T-helper 2 cell (primary cell): ENCODE measurements around the gene NUDT1.
A peak's percentile ranks its signal among the peaks of the same experiment; 100 is the strongest.
"Not testable (repeated sequence)": the region's sequence is repeated elsewhere in the genome, so short reads cannot be mapped to it uniquely, and the experiment has no call there.

ENCODE experiments used
- DNase-seq, 5 experiments: peaks; one replicate each; pipeline versions ENCODE4 v3.0.0 to v3.0.0-alpha.2; 2012 to 2022

The NUDT1 gene

DNA sequence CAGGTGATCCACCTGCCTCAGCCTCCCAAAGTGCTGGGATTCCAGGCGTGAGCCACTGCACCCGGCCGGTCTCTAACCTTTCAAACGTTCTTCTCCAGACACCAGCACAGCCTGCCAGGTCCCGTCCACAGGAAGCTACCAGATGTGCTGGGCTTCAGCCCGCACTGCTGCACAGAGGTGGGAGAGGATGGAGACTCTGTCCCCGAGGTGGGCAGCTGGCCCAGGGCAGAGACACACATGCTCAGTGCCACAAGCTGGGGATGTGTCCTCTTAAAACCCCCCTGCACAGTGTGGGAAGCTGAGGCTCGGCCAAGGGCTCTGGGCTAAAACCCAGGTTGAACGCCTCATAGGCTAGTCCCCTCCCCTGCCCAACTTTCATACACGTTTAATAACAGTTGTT lies 9.4 kb downstream of the NUDT1 start:
- DNase-seq, result no peak

DNA sequence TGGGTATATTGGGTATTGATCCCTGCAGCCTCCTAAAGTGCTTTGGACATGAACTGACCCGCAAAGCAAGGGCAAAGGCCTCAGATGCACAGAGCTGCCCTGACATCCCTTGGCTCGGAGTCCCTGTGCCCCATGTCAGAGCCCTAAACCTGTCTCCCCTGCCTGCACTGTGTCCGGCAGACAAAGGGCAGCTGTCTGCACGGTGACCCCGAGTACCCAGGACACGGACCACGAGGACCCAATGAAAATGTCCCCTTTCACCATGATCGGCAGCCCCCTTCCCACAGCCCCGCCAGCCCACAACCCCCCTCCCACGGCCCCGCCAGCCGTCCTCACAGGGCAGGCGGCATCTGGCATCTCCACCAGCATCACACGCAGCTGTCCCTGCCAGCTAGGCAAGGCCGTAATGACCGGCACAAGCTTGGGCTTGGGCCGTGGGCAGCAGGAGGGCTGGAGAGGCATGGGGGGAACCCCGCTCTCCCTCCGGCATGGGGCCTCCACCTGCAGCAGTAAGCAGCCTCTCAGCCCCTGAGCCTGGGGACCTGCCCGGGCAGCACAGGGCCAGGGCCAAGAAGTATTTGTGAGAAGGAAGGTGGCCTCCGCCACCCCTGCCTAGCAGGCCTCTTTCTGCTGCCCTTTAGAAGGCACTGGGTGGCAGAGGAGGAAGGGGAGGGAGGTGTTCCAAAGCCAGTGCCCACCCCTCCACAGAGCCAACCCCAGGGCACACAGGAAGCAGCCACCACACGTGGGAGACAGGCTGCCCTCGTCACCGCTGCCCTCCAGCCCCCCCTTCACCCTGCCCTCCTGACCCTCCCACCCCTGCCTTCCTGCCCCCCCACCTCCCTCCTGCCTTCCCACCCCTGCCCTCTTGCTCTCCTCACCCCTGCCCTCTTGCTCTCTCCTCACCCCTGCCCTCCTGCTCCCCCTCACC lies 10.1 kb downstream of the NUDT1 start:
- DNase-seq, result peak in 1 of 5 experiments; percentile 56

DNA sequence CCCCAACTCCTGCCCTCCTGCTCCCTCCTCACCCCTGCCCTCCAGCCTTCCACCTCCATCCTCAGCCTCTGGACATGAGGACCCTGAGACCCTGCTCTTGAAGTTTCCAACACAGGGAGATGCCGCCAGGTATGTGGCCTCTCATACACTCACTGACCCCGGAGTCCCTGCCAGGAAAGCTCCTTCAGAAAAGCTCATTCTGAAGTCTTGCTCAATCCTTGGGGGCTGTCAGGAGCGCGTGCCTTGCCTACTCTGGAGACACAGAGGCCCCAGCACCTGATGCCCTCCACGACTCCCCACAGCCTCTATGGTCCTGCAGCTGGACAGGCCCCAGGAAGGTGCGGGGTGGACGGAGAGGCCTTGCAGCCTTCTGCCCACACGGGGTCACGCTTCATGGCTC lies 11.0 kb downstream of the NUDT1 start:
- DNase-seq, result no peak

DNA sequence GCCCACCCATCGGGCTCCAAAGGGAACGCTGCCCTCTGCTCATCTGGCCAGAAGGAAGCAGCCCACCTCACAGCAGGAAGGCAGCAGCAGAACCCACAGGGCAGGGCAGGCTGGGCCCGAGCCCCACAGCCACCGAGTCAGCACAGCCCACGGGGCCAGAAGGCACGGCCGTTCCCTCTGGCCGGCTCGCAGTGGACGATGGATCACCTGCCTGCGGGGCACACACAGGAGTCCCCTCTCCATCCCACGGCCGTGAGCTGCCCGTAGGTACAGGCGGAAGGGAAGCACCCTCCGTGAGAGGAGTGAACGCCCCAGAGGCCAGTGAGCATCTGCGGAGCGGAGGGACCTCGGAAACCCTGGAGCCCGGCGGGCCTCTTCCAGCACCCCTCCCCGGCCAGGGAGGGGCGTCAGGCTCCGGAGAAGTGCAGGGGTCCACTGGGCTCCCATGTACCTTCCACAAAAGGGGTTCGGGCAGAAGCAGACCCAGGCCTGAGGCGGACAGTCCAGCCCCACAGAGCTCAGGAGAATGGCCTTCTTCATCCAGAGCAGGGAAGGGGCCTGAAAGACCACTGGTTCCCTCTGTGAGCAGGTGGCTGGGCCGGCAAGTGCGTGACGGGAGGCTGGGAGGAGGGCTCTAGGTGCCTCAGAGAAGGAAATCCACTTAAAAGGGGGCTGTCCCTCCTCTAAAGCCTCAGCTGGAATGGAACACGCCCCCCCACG lies 11.7 kb downstream of the NUDT1 start:
- DNase-seq, result no peak

DNA sequence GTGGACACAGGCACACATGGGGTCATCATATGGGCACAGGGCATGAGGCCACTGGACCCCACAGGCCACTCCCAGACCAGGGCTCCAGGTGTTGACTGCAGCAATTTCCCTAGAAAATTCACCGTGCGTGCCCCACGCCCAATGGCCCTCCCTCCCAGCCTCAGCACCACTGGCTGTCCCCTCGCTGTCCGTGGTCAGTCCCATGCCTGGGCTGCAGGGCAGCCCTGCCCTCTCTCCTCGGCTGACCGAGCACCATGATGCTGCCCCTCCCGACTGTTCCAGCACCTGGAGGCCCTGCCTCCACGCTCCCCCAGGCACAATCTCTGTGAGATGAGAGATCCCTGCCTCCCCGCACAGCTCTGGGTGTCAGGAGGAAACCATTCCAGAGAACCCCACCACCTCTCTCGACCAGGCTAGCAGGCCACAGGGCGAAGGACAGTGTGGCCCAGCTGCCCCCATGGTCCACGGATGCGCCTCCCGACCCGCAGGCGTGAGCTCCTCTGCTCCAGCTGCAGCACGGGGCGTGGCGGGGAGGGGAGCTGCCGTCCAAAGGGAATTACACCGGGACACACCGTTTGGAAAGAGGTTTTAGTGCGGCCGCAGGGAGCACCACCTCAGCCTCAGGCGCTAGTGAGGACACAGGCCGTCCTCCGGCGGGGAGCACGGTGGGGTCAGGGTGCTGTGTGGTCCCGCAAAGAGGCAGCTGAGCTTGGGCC lies 12.6 kb downstream of the NUDT1 start:
- no peak for DNase-seq

DNA sequence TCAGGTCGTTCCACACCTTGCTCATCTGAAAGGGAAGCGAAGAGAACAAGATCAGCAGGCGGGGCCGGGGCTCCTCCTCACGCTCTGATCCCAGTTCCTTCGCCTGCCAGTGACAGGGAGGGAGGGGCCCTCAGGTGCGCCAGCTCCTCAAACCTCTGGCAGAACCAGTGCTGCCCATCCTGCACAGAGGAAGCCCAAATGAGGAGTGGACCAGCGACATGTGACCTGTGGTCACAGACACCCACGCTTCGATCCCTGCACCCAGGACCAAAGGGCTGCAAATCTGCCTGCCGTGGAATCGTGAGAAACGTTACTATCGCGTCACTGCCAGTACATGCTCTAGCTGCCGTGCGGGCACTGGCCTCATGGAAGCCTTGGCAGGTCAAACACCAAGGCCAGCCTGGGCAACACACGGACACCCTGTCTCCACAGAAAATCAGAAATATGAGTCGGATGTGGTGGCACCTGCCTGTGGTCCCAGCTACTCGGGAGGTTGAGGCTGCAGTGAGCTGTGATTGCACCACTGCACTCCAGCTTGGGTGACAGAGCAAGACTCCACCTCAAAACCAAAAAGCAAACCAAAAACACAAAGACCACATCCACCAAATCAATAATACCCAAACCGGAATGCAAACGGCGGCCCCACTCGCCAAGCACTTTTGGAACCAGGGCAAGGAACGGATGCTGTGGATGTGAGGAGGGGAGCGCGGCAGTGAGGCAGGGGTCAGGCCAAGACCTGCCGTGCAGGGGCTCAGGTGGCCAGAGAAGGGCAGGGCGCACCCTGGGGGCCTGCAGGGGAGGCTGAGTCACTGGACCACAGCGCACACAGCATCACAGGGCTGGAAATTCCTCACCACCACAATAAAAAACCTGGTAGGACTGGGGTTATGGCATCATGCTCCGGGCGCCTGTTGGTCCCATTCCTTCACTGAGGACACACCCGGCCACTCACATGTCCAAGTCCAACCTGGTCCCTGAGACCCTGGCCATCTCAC lies 13.4 kb downstream of the NUDT1 start:
- no peak for DNase-seq

DNA sequence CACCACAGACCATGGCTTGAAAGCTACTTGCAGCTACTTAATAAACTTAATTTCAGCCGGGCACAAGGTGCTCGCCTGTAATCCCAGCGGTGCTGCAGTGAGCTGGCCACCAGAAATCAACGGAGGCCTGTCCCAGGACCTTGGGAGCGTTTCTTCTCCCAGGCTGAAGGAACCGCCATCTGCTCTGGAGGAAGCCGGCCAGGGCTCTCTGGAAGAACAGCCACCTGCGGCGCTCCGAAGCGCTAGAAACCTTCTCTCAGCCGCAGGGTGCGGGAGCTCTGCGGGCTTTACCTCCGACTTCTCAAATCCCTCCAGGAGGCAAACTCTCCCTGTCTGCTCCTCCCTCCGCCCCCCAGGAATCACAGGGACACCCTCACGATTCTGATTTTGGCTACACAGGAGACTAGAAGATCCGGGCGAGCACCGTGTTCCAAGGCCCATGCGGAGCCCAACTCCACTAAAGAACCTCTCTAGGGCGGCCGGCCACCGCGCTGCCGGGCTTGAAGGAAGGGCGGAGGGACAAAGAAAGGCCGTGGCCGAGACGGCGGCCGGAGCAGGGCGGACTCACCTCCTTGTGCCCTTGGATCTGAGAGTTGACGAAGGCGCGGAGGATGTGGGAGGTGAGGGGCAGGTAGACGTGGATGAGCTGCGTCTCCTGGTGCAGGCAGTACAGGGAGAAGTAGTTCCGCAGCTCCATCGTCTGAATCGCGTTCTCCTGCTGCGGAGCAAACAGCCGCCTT lies 14.4 kb downstream of the NUDT1 start:
- no peak for DNase-seq

DNA sequence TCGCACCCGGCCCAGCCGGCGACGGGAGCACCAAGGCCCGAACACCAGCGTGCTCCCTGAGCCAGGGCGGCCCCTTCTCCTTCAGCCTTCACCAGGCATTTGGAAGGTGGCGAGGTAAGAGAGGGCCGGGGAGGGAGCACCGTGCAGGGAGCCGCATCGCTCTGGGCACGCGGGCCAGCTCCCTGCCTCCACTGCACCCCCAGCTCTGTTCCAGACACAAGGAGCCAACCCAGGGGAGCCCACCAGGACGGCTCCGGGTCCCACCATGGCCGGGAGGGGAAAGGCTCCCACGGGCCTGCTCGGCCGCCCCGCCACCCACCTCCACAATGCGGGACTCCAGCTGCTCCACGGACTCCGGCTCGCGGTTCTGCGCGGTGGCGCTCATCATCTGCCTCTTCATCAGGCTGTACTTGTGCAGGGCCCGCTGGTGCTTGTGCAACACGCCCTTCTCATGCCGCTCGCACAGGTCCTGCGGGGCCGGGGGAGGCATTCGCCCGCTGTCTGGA lies 15.1 kb downstream of the NUDT1 start:
- no peak for DNase-seq

DNA sequence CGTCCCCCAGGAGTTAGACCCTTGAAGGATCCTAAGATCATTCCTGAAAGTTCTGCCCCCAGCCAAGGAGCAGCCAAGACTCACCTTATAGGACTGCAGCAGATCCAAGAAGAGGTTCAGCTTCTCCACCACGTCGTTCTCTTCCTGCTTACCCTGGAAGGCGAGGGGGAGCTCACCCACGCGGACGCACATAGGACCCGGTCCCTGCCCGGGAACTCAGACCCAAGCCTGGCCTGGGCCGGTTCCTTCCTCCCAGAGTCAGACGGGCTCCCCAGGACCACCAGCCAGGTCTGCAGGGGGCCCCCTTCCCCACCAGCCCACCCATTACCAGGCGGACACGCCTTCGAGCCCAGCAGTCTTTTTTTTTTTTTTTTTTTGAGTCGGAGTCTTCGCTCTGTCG lies 15.6 kb downstream of the NUDT1 start:
- DNase-seq, result no peak

DNA sequence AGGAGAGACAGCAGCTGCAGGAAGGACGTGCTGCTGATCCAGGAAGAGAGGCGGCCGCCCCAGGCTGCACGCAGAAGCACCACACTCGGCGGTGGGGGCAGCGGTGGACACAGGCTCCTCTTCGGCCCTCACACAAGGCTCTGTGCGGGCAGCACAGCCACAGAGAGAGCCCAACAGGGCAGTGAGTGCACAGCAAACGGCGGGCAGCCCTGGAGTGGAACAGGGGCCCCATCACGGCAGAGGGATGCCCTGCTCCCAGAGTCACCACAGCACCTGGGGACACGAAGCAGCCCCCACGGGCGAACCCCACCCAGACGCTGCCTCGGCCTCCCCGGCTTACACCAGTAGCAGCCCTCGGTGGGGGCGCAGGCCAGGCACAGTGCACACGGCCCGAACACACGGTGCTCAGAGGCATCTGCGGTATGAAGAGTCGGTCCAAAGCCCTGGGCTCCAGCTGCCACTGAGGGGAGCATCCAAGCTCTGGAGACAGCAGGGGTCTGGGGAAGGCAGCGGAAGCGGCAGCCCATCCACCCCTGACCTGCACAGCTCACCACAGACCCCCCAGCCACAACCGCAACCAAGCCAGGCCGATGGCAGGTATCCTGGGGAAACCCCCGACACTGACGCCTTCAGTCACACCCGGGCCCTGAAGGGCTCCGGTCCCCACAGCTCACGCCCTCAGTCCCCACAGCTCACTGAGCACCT lies 16.8 kb downstream of the NUDT1 start:
- DNase-seq, result peak in 1 of 5 experiments; percentile 56

DNA sequence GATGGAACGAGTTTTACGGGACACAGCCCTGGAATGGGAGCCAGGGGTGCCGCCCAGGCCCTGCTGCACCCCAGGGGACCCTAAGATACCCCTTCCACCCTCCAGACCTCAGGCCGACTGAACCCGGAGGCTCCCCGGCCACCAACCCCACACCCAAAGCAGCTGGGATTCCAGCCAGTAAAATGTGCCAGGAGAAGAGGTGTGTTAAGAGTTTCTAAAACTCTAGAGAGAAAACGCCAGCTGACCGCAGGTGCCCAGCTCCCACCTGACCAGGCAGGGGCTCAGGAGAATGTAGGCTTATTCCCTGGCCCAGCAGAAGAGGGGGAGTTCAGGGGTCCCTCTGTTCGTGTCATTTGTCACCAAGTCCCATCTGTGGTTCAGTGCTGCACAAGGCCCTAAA lies 17.5 kb downstream of the NUDT1 start:
- no peak for DNase-seq

DNA sequence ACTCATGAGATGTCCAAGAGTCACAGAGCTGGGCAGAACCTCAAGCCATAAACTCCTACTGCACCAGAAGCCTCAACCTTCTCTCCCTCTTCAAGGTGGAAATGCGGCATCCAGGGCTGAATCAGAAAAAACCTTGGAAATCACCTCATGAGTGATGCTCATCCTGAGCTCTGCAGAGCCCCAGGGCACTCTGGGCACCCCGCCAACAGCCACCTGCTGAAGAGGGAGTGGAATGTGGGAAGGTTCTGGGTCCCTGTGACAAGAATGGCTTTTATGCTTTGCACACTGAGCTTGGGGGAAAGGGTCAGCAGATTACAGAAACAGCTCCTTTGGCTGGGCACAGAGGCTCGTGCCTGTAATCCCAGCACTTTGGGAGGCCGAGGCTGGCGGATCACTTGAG lies 18.8 kb downstream of the NUDT1 start:
- no peak for DNase-seq

DNA sequence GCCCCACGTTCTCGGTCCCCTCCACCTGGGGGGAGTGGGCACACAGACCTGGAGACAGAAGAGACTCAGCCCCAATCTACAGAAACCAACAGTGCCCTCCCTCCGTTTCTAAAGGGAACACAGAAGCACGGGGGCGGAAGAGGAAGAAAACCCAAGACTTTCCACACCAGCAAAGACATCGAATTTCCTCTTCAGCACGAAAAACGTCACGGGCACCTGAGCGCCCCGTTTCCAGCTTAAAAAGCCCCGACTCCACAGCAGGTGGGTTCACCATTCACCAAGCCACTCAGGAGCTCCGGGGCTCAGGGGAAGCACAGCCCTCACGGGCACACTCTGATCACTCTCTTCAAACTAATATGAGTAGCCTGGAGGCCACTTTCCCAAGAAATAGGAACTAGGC lies 19.6 kb downstream of the NUDT1 start:
- DNase-seq, result no peak

DNA sequence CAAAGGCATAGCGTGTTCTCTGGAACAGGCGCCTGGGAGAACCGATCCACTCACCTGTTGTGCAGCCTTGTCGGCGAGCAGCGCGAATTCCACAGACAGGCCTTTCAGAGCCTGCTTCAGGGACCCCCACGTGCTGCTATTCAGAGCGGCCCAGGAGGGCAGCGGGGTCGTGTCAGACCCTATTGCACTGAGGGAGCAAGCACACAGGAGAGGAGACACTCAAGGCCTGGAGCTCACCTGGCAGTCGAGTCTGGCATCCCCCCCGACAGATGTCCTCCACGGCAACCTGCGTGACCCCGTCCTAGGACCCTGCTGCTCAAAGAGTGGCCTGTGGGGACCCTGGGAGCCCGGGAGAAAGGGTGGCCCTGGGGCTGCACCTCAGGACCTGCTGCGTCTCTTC lies 21.1 kb downstream of the NUDT1 start:
- no peak for DNase-seq

DNA sequence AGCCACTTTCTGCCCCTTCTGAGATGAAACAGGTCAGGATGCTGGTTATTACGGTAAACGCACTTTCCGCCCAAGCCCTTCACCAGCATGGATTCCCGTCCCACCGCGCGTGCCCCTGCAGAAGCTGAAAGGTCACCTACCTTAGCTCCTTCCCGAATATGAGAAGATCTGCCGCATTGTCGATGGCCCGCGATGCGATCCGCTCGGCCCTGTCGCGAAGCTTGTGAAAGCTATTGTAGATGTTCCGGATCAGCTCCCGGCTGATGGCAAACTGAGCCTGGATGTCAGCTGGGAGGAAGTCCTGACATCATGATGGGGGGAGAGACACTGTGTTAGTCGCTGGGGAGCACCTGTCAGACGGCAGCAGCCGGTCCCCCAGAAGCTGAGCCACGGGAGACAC lies 22.1 kb downstream of the NUDT1 start:
- DNase-seq, result no peak

DNA sequence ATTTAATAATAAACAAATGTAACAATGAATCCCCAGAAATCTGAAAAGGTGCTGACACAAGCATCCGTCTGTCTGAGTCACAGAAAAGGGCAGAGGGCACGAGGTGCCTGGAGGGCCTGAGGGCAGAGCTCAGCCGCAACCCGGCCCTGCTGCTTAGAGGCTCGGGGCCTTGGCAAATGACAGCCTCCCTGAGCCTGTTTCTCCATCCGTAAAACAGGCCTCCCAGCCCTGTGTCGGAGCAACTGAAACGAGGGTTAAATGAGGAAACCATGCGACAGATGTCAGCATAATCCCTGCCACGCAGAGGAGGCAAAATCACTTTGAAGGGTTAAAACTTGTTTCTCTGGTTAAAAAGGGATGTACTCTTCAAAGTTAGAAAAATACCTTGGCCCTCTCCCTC lies 24.9 kb downstream of the NUDT1 start:
- no peak for DNase-seq

DNA sequence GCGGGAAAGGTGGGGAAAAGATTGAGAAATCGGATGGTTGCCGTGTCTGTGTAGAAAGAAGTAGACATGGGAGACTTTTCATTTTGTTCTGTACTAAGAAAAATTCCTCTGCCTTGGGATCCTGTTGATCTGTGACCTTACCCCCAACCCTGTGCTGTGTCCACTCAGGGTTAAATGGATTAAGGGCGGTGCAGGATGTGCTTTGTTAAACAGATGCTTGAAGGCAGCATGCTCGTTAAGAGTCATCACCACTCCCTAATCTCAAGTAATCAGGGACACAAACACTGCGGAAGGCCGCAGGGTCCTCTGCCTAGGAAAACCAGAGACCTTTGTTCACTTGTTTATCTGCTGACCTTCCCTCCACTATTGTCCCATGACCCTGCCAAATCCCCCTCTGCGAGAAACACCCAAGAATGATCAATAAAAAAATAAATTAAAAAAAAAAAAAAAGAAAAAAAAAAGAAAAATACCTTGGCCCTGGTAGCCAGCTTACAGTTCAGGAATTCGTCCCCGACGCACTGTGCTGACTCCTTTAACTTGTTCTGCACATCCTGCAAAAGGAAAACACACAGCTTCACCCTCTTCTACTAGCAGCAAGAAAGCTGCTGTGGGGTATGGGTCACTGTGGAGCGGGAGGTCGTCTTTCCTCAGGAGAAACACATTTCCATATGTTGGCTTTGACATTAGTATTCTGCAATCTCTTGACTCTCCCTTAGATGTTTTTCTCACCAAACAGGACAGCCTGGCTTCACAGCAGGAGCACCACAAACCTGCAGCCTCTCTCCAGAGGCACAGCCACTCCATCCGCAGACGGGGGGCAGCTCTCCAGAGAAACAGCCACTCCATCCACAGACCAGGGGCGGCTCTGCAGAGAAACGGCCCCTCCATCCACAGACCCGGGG lies 27.3 kb downstream of the NUDT1 start:
- not testable (repeated sequence) for DNase-seq

DNA sequence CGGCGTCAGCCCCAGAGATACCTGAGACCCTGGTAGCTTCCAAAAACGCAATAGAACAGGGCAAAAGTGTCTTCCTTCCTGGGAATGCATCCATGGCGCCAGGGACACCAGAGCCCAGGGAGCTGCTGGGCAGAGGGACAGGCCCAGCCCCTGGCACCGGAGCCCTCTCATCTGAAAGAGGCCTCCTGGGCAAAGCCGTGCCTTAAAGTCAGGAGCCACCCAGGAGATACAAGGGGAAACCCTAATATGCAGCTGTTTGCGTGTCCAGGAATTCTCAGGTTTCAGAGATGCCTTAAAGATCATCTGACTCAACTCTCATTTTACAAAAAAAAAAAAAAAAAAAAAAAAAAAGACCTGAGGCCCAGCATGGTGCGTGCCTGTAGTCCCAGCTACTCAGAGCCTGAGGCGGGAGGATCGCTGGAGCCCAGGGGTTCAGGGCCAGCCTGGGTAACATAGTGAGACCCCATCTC lies 28.0 kb downstream of the NUDT1 start:
- DNase-seq, result no peak

DNA sequence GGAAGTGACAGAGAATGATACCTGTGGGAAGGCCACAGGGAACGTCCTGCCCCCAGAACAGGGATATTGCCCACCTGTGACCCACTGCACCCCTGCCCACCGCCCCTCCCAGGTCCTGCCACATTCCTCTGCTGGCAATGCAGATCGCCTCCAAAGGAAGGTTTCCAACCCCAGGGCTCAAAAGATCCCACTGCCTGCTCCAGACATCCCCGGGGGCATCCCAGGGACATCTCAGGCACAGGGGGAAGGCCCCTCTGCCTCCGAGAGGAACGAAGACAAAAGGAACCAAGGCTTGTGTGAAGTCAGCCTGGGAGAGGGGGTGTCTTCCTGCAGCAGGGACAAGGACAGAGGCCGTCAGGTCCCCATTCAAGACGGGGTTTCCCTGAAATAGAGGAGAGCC lies 28.5 kb downstream of the NUDT1 start:
- DNase-seq, result no peak
